ACHN (cell line): ENCODE results near the gene NALCN.
"Not testable (repeated sequence)": the region's sequence is repeated elsewhere in the genome, so short reads cannot be mapped to it uniquely, and the experiment has no call there.

Source experiments
- DNase-seq: peaks from one replicate; pipeline ENCODE4 v3.0.0-alpha.2; 2015
- in situ Hi-C: cut with HindIII; loops from 2 replicates; pipeline ENCODE4 v1.10.0; 2017; ENCODE audit warnings: low sequenced_read_pairs, low pct_ligation_motif_present, low pct_unique_long_range_greater_than_20kb

The NALCN gene

DNA sequence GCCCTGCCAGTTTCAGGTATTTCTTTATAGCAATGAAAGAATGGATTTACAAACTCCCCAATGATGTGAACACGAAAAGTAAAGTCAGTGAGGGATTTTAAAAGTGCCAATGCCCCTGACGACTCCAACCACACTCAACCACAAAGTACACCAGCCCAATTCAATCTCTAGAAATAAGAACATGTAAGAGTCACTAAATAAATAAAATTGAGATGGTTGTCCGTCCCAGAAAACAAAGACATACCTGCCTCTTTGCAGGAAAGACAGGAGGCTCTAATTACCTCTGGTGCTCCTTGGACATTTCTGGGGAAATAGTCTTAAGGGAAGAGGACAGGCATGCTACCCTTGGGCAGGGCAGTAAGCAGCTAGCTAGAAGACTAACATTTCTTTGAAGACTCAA, 55.8 kb downstream of the NALCN start:
- in situ Hi-C loops, result no loop called here
- no peak for DNase-seq

DNA sequence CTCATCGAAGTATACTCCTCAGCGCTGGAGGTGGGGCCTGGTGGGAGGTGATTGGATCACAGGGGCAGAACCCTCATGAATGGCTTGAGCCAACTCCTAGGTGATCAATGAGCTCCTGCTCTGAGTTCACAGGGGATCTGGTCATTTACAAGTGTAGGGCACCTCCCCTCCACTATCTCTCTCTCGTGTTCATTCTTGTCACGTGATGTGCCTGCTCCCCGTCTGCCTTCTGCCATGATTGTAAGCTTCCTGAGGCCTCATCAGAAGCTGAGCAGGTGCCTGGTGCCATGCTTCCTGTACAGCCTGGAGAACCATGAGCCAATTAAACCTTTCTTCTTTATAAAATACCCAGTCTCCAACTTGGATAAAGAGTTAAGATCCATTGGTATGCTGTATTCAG, 61.4 kb downstream of the NALCN start:
- in situ Hi-C loops, result no loop called here
- no peak for DNase-seq

GRCh38 chr13:101346942-101347728, 69.2 kb downstream of the NALCN start:
- in situ Hi-C loops, result no loop called here
- no peak for DNase-seq

GRCh38 chr13:101346161-101346560, 70.1 kb downstream of the NALCN start:
- in situ Hi-C loops, result no loop called here
- DNase-seq, result no peak

GRCh38 chr13:101343128-101343787, 73.0 kb downstream of the NALCN start:
- in situ Hi-C loops, result no loop called here
- no peak for DNase-seq

DNA sequence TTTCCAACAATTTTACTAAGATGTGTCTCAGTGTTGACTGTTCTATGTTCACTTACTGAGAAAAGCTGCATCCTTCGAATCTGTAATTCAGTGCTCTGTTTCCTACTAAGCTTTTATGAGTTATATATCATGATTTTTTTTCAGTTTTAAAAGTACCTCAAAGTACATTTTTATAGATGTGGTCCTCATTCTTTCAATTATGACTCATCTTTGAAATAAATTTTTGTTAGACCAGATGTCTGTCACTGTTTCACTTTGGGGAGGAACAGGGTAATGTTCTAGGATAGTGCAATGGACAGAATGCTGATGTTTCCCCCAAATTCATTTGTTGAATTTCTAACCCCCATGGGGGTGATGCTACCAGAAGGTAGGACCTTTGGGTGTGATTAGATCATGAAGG, 74.8 kb downstream of the NALCN start:
- DNase-seq, result no peak
- in situ Hi-C loops, result no loop called here

DNA sequence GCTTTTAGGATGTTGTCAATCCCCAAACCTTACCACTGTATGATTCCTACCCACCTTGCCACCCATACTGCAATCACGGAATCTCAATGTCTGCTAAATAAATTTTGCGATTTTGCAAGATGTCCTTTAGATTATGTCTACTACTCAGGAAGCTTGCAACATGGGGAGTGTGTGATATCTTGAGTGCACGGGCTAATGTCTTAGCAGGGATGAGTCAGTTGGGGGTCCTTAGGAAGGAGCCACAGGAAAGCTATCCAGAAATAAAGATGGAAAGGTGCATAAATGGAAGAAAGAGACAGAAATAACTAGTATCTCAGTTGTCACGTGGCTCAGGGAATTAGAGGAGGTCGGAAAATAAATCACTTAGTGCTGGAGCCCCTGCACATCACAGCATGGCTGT, 77.1 kb downstream of the NALCN start:
- DNase-seq, result no peak
- in situ Hi-C loops, result no loop called here

DNA sequence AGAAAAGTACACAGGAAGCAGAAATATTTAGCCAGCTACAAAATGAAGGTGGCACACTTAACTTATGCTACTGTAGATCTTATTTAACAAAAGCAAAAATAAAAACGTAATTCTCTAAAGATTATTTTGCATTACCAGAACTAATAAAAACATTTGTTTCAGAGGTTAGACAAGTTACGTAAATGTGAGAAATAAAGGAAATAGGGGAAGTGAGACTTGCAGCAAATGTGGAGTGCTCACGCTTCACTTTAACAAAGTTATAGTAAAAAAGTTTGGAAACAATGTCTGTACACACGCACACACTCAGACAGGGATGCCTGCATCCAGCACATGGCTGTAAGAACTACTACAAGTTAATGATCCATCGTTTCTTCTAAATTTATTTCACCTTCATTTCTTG, 83.7 kb downstream of the NALCN start:
- in situ Hi-C loops, result no loop called here
- DNase-seq, result no peak

DNA sequence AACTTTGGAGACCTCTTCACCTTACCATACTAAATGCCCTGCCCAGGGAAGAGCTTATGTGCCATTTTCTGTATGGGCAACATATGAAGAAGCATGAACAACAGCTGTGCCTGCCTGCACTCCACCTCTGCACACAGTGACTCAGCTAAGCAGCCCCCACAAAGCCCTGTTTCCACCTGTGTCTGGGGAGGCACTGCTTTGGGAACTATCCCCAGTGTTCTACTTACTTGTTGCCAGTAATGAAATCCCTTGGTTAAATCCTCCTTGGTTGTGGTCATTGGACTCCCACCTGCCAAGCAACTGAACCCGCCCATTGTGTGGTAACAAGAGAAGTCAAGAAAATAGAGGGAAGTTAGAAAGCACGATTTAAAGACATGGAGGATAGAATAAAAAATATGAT, 84.6 kb downstream of the NALCN start:
- no peak for DNase-seq
- in situ Hi-C loops, result no loop called here

DNA sequence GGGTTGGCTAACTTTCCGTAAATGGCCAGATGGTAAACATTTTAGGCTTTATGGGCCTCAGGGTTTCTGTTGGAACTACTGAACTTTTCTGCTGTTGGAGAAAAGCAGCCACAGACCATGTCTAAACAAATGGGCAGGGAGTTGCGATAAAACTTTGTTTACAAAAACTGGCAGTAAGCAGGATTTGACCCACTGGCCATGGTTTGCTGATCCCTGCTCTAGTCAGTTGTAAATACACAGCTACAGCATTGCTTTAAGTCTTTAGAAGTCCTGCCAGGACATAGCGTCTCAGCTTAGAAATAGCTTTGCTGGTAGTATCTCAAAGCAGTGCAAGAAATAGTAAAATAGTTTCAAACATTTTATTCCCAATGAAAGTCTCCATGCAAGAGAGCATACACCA, 88.4 kb downstream of the NALCN start:
- in situ Hi-C loops, result no loop called here
- DNase-seq, result no peak

GRCh38 chr13:101326710-101327109, 89.6 kb downstream of the NALCN start:
- in situ Hi-C loops, result no loop called here
- no peak for DNase-seq

GRCh38 chr13:101325423-101325822, 90.9 kb downstream of the NALCN start:
- DNase-seq, result no peak
- in situ Hi-C loops, result no loop called here

DNA sequence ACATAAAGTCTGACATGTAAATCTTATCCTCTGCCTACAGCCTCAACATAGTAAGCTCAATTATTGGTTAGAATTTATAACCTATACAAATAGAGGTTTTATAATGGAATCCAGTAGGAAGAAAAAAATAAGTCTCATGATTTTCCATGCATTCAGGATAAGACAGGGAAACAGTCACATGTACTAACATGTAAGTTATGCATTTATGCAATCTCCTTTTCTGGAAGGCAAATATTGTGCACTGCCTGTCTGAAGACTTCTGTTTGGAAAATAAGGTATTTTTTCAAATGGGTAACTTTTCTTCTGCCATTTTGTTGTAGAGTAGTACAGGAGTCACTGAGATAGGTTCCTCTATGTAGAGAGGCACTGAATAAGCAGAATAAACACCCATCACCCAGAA, 92.7 kb downstream of the NALCN start:
- DNase-seq, result no peak
- in situ Hi-C loops, result no loop called here

- in situ Hi-C loops, result no loop called here
- no peak for DNase-seq
These were observed 98.3 kb downstream of the NALCN start for GRCh38 chr13:101317986-101318523.

DNA sequence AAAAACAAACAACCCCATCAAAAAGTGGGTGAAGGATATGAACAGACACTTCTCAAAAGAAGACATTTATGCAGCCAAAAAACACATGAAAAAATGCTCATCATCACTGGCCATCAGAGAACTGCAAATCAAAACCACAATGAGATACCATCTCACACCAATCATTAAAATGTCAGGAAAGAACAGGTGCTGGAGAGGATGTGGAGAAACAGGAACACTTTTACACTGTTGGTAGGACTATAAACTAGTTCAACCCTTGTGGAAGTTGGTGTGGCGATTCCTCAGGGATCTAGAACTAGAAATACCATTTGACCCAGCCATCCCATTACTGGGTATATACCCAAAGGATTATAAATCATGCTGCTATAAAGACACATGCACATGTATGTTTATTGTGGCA, 102.8 kb downstream of the NALCN start:
- in situ Hi-C loops, DNase-seq: not testable (repeated sequence)

DNA sequence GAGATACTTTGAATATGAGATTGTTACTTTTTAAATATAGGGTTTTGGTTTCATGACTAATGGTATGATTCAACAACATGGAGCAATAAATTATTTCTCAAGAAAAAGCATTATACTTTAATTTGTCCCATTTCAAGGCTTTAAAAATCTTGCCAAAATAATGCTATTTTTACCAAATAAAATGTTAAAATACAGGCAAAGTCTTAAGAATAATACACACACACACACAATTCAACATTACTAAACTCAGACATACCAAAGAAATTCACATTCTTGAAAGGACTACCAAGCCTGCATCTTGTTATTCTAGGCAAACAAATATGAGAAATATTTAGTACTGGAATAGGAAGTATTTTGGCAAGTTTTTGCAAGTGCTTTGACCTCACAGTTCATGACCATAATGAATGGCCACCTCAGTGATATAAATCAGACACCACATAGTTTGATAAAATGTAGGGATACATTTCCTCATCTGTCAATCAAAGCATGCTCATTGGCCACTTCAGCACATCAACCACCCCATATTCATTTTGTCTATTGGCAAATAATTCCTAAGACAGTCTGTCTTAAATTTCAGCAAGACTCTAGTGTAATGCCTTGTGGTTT, 107.2 kb downstream of the NALCN start:
- DNase-seq, result no peak
- in situ Hi-C loops, result no loop called here

- no peak for DNase-seq
These were observed 107.9 kb downstream of the NALCN start for GRCh38 chr13:101308247-101309013.

GRCh38 chr13:101307181-101307701, 109.1 kb downstream of the NALCN start:
- DNase-seq, result no peak
- in situ Hi-C loops, result no loop called here

More at GRCh38 chr13:101308247-101309013, 107.9 kb downstream of the NALCN start:
- in situ Hi-C loops, result no loop called here

GRCh38 chr13:101306773-101307172, 109.5 kb downstream of the NALCN start:
- in situ Hi-C loops, result no loop called here

More at GRCh38 chr13:101306773-101307172, 109.5 kb downstream of the NALCN start:
- DNase-seq, result no peak
